Activated CD4-positive, alpha-beta T cell treated with anti-CD3 and anti-CD28 coated beads for 36 hours (primary cell): ENCODE data around the gene KATNAL1. TPM values are rescaled to one million over a fixed set of nuclear protein-coding genes. Genes with fewer than 3 reads are reported as not detected.

Experiments
- ATAC-seq: fragments of 200-7000 bp; cut with Tn5 transposase; one replicate; pipeline ENCODE4 v1.10.0; 2021; ENCODE audit warnings: mild to moderate bottlenecking, moderate library complexity
- CTCF ChIA-PET: fragments of 350-600 bp; sonication (Branson Sonifier 250); formaldehyde crosslinking; loops from one replicate; lab custom pipeline; 2021; ENCODE audit warnings: antibody characterized with exemption; lab: Charles Lee
- POLR2A ChIA-PET: fragments of 350-600 bp; sonication (Branson Sonifier 250); formaldehyde crosslinking; loops from one replicate; lab custom pipeline; 2021; ENCODE audit warnings: antibody characterized with exemption, inconsistent platforms; lab: Charles Lee
- DNase-seq: peaks from one replicate; pipeline ENCODE4 v3.0.0-alpha.2; 2020
- H3K27ac Mint-ChIP-seq: one replicate; pipeline ENCODE4 v1.8.0; 2021; ENCODE audit warnings: mixed read lengths
- H3K27me3 Mint-ChIP-seq: one replicate; pipeline ENCODE4 v1.8.0; 2021; ENCODE audit warnings: mixed read lengths
- H3K36me3 Mint-ChIP-seq: one replicate; pipeline ENCODE4 v1.8.0; 2021; ENCODE audit warnings: low read depth, mixed read lengths
- H3K4me1 Mint-ChIP-seq: one replicate; pipeline ENCODE4 v1.8.0; 2021; ENCODE audit warnings: mixed read lengths
- H3K4me3 Mint-ChIP-seq: one replicate; pipeline ENCODE4 v1.8.0; 2021; ENCODE audit warnings: mild to moderate bottlenecking, moderate library complexity, mixed read lengths
- H3K9me3 Mint-ChIP-seq: one replicate; pipeline ENCODE4 v1.8.0; 2021; ENCODE audit warnings: low read depth, mixed read lengths
- intact Hi-C, 2 experiments: fragments of 100-400 bp; cut with DNase I in 1 of 2; cut with micrococcal nuclease in 1 of 2; formaldehyde crosslinking; loops; one replicate each; pipeline versions ENCODE4 v1.14.2 to v1.15.1; 2022 to 2024; cut with DNase I, micrococcal nuclease
- total RNA-seq, 2 experiments: library from RNA; stranded (reverse); gene quantifications; one replicate each; pipeline ENCODE4 v1.2.3, GENCODE V29; 2021

The KATNAL1 gene
- total RNA-seq, 2 experiments from 2014 or later = 10.9 to 12.5 TPM

DNA sequence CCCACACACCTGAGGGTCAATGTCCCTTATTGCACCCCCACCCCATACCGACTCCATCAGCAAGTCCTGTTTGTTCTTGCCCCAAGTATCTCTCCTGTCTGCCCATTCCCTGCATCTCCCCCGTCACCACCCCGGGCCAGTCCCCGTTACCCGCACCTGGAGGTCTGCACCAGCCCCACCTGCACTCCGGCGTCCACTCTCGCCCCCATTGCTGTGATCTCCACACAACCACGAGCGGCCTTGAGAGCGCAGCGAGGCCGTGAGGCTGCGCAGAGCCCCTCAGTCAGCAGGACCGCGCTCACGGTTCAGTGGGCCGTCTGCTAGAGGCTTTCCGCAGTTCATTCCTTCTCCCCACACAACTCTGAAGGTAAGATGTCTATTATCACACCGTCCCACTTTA lies 152.8 kb downstream of the KATNAL1 start:
- Mint-ChIP-seq H3K27ac (no peak overlapping the region), H3K9me3 (no peaks in the 10 kb centered on the region), H3K4me3 (no peak overlapping the region), H3K36me3 (no peaks in the 10 kb centered on the region), H3K4me1 (peaks cover 71% of the 10 kb centered on the region), H3K27me3 (no peaks in the 10 kb centered on the region)
- CTCF ChIA-PET = interaction anchor here (0.7 kb wide), 1 partner anchor 22 kb away, joined by 7 read pairs; no protein-coding TSS in a partner anchor
- DNase-seq (no peak), ATAC-seq (no peak)
- POLR2A ChIA-PET = no interaction called here
- intact Hi-C loops = loop anchor here in 1 of 2 experiments (10.0 kb wide), 1 partner anchor 710 kb away; no protein-coding TSS in a partner anchor

DNA sequence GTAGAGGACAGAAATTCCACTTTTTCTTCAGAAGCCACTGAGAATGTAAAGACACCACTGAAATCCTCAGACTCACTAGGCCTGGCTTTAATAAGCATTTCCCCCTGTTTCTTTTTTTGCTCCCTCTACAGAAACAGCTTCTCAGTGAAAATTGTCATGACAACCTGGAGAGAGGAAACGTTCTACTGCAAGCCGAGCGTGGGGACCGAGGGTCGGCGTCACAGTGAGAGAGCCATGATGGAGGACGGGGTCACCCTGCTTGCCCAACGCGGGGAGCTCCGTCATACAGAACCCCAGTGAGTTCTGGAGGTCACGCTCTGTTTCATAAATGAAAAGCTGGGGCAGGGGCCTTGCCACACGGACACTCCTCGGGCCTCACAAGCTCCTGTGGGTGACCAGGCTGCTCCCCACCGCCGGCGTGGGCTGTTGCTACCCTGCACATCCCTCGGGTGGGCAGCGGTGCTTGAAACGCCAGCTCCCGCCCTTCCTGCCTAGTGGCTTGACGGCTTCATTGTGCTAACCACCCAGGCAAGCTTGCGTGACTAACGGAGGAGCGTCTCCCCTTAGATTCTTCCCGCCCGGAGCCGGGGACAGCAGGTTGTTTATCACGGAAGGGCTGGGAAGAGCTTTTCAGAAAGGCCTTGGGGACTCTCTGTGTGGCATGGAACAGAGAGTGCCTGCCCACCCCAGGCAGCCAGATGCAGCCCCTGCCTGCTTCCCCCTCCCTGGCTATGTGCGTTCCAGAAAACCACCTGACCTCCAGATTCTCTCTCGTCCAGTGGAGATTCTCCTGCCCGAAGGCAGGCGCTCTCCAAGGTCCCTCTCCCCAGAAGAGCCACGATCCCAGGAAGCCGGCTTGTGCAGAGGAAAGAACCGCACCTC lies 153.6 kb downstream of the KATNAL1 start:
- Mint-ChIP-seq H3K27me3 (no peaks in the 10 kb centered on the region), H3K27ac (no peak overlapping the region), H3K9me3 (no peaks in the 10 kb centered on the region), H3K36me3 (no peaks in the 10 kb centered on the region), H3K4me3 (no peak overlapping the region), H3K4me1 (peaks cover 70% of the 10 kb centered on the region)
- ChIA-PET POLR2A (no interaction called here), CTCF (interaction anchor here (0.6 to 2.3 kb wide), 4 partner anchors 21 to 787 kb away, joined by 3 to 17 read pairs (median 6); no protein-coding TSS in a partner anchor)
- ATAC-seq = no peak
- no peak for DNase-seq
- intact Hi-C loops = loop anchor here in 1 of 2 experiments (10.0 kb wide), 1 partner anchor 711 kb away; no protein-coding TSS in a partner anchor

Other genes starting within 250 kb of the KATNAL1 start
- under 1 TPM in 1 of 2 experiments, not detected in 1; 0.11 TPM for gene UBE2L5, start 114.9 kb upstream of the KATNAL1 start, total RNA-seq
- 100 to 1,000 TPM; 764 to 851 TPM for gene HMGB1, start 158.4 kb upstream of the KATNAL1 start, total RNA-seq